Measurements from ENCODE around the gene BDNF.
"Not testable (repeated sequence)": the region's sequence is repeated elsewhere in the genome, so short reads cannot be mapped to it uniquely, and the experiment has no call there.

The BDNF gene

DNA sequence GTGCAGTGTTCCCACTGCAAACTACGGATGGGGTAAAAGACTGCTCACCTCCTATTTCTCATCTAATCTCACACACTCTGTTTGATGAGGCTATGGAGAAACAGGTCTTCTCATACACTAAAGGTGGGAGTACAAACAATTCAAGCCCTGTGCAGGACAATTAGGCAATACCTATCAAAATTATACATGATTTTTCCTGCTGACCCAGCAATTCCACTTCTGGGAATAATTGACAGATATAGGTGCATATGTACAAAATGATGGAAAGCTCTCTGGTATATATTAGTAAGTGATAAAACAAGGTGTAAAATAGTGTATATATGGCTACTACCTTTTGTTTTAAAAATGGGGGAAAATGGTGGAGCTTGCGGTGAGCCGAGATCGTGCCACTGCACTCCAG lies 23.1 kb downstream of the BDNF start:
- DNase-seq = no peak
- TF ChIP-seq CTCF (IDR thresholded peaks at IDR 0.05; ENCODE audit: low read depth, low read length) = no peak
- no peaks in the 10 kb centered on the region for H3K27me3 ChIP-seq (ENCODE audit: insufficient read depth, low read depth, severe bottlenecking)
- no peaks in the 10 kb centered on the region for H3K36me3 ChIP-seq
- H3K4me3 ChIP-seq (ENCODE audit: low read depth, low read length) = no peak overlapping the region
- no peak overlapping the region for H3K27ac ChIP-seq
- no peaks in the 10 kb centered on the region for H3K9me3 ChIP-seq (ENCODE audit: severe bottlenecking)

DNA sequence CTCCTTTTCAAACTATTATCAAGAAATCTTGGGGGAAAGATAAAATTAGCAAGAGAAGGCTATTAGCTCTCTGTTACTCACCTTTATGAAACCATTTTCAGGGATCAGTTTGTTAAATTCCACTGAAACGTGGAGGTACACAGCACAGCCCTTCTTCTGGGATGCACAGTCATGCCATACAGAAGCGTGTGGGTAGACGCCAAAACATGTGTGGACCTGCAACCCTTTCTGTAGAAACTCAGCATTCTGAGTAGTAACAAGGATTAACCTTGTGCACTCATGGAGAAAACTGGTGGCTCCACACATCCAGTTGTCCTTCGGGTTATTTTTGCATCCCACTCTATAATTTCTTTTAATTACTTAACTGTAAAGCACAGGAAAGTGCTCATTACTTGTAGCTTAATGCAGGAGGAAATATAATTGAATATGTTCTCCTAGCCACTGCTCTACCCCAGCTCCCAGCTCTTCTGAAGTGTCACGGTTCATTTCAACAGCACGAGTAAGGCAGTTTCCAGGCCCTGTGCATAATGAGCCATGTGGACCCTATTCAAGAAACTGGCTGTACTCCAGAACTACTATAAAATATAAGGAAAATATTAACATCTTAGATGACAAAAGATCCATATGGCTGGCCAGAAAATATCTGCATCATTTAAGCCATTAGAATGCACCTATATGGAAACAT lies 26.1 kb downstream of the BDNF start:
- Histone ChIP-seq H3K36me3 (no peaks in the 10 kb centered on the region), H3K4me3 (ENCODE audit: low read depth, low read length) (no peak overlapping the region), H3K9me3 (ENCODE audit: severe bottlenecking) (no peaks in the 10 kb centered on the region), H3K27me3 (ENCODE audit: insufficient read depth, low read depth, severe bottlenecking) (no peaks in the 10 kb centered on the region), H3K27ac (no peak overlapping the region)
- DNase-seq = no peak
- TF ChIP-seq CTCF (IDR thresholded peaks at IDR 0.05; ENCODE audit: low read depth, low read length) = no peak

GRCh38 chr11:27672836-27673464 lies 27.3 kb downstream of the BDNF start:
- Histone ChIP-seq H3K9me3 (ENCODE audit: severe bottlenecking) (no peaks in the 10 kb centered on the region), H3K4me3 (ENCODE audit: low read depth, low read length) (no peak overlapping the region), H3K27me3 (ENCODE audit: insufficient read depth, low read depth, severe bottlenecking) (no peaks in the 10 kb centered on the region), H3K36me3 (no peaks in the 10 kb centered on the region), H3K27ac (no peak overlapping the region)
- TF ChIP-seq CTCF (IDR thresholded peaks at IDR 0.05; ENCODE audit: low read depth, low read length) = no peak
- no peak for DNase-seq

DNA sequence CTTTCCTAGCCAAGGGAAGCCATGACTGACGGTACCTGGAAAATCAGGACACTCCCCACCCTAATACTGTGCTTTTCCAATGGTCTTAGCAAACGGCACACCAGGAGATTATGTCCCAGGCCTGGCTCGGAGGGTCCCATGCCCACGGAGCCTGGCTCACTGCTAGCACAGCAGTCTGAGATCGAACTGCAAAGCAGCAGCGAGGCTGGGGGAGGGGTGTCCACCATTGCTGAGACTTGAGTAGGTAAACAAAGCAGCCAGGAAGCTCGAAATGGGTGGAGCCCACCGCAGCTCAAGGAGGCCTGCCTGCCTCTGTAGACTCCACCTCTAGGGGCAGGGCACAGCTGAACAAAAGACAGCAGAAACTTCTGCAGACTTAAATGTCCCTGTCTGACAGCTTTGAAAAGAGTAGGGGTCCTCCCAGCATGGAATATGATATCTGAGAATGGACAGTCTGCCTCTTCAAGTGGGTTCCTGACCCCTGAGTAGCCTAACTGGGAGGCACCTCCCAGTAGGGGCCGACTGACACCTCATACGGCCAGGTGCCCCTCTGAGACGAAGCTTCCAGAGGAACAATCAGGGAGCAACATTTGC lies 34.6 kb downstream of the BDNF start:
- not testable (repeated sequence) for H3K27ac ChIP-seq; H3K4me3 ChIP-seq (ENCODE audit: low read depth, low read length); DNase-seq

GRCh38 chr11:27663326-27663725 lies 36.9 kb downstream of the BDNF start:
- no peak for TF ChIP-seq CTCF (IDR thresholded peaks at IDR 0.05; ENCODE audit: low read depth, low read length)
- no peaks in the 10 kb centered on the region for H3K9me3 ChIP-seq (ENCODE audit: severe bottlenecking)
- no peak for DNase-seq
- H3K4me3 ChIP-seq (ENCODE audit: low read depth, low read length) = no peak overlapping the region
- no peaks in the 10 kb centered on the region for H3K27me3 ChIP-seq (ENCODE audit: insufficient read depth, low read depth, severe bottlenecking)
- no peak overlapping the region for H3K27ac ChIP-seq
- H3K36me3 ChIP-seq = no peaks in the 10 kb centered on the region

More for the DNA sequence above, 34.6 kb downstream of the BDNF start:
- H3K9me3 ChIP-seq (ENCODE audit: severe bottlenecking); H3K27me3 ChIP-seq (ENCODE audit: insufficient read depth, low read depth, severe bottlenecking); H3K36me3 ChIP-seq: not testable (repeated sequence)

DNA sequence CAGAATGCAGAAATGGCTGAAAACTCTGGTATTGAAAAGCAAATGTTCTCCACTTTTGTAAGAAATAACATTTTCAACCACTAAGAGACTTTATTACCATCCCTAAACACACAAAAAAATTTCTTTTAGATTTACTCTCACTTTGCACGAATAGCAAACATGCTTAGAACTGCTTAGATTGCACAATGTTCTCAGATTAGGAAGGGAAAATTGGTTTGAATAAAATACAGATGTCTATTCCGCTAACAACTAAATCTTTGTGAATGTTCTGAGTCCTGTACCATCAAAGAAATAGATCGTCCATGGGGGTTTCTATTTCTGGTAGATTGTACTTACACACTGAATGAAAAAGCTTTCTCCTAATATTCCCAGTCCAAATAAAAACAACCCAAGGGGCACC lies 40.1 kb downstream of the BDNF start:
- no peaks in the 10 kb centered on the region for H3K36me3 ChIP-seq
- H3K27ac ChIP-seq = no peak overlapping the region
- DNase-seq = no peak
- no peaks in the 10 kb centered on the region for H3K9me3 ChIP-seq (ENCODE audit: severe bottlenecking)
- H3K27me3 ChIP-seq (ENCODE audit: insufficient read depth, low read depth, severe bottlenecking) = no peaks in the 10 kb centered on the region
- no peak overlapping the region for H3K4me3 ChIP-seq (ENCODE audit: low read depth, low read length)
- no peak for TF ChIP-seq CTCF (IDR thresholded peaks at IDR 0.05; ENCODE audit: low read depth, low read length)

Data from WERI-Rb-1 (cell line).